HG03558 (cell line): ENCODE measurements around the gene KCNN4.

ENCODE experiments used
- ATAC-seq: cut with Tn5 transposase; IDR thresholded peaks from one replicate; pipeline ENCODE4 v1.9.1; 2021; ENCODE audit warnings: moderate number of reproducible peaks; ENCODE audit not compliant: unreplicated experiment; ENCODE audit errors: extremely low read depth

Gene KCNN4

GRCh38 chr19:43723588-43723987 is 57.2 kb downstream of the KCNN4 start:
- ATAC-seq, result no peak

GRCh38 chr19:43721469-43722048 is 59.2 kb downstream of the KCNN4 start:
- no peak for ATAC-seq

- ATAC-seq, result no peak
Observed at GRCh38 chr19:43720936-43721335, 59.8 kb downstream of the KCNN4 start.

GRCh38 chr19:43719918-43720317 is 60.9 kb downstream of the KCNN4 start:
- ATAC-seq, result no peak

- no peak for ATAC-seq
Observed at GRCh38 chr19:43719378-43719868, 61.4 kb downstream of the KCNN4 start.

- ATAC-seq, result no peak
Observed at GRCh38 chr19:43718627-43719377, 62.0 kb downstream of the KCNN4 start.
